ENCODE data around the gene PRF1.
"Not testable (repeated sequence)": the region's sequence is repeated elsewhere in the genome, so short reads cannot be mapped to it uniquely, and the experiment has no call there.

PRF1 gene

GRCh38 chr10:70584366-70584765 is 18.2 kb downstream of the PRF1 start:
- H3K18ac ChIP-seq (ENCODE audit: low read length): no peak overlapping the region
- no peak overlapping the region for H3K4me3 ChIP-seq (ENCODE audit: low read depth, low read length)
- H2BK5ac ChIP-seq (ENCODE audit: low read depth, low read length, poor library complexity): no peak overlapping the region
- no peak overlapping the region for H3K4me2 ChIP-seq (ENCODE audit: low read length)
- peaks cover 5% of the 10 kb centered on the region for H3K9me3 ChIP-seq (ENCODE audit: insufficient read depth, low read depth, low read length)
- H2AFZ ChIP-seq (ENCODE audit: insufficient read depth, low read length, poor library complexity): no peak overlapping the region
- H3K79me2 ChIP-seq (ENCODE audit: control insufficient read depth, insufficient read depth, low read length, poor library complexity): no peaks in the 10 kb centered on the region
- H3K27me3 ChIP-seq (ENCODE audit: insufficient read depth, low read length): peaks cover 2% of the 10 kb centered on the region
- H4K91ac ChIP-seq (ENCODE audit: low read depth, low read length): no peak overlapping the region
- WGBS (ENCODE audit: extremely low coverage, insufficient coverage, insufficient read length): no CpG with 5 or more reads among the region's 11 CpGs
- DNase-seq: no peak
- H3K4me1 ChIP-seq (ENCODE audit: control insufficient read depth in 1 of 2, insufficient read depth in 2 of 2, low read length in 2 of 2): peaks cover 5 to 6% of the 10 kb centered on the region in 2 experiments
- no peak overlapping the region for H4K12ac ChIP-seq (ENCODE audit: low read depth, low read length)
- H3K27ac ChIP-seq (ENCODE audit: low read depth, low read length): no peak overlapping the region
- H3K79me1 ChIP-seq (ENCODE audit: low read length): no peaks in the 10 kb centered on the region
- H3K9ac ChIP-seq (ENCODE audit: low read length): no peak overlapping the region
- no peak overlapping the region for H3K23ac ChIP-seq (ENCODE audit: low read length)
- no peak overlapping the region for H2BK120ac ChIP-seq (ENCODE audit: insufficient read depth, low read length, poor library complexity)
- H3K4ac ChIP-seq (ENCODE audit: low read depth, low read length): no peak overlapping the region
- H2BK12ac ChIP-seq (ENCODE audit: low read length): no peak overlapping the region
- H2AK5ac ChIP-seq (ENCODE audit: low read length): no peak overlapping the region
- no peaks in the 10 kb centered on the region for H3K36me3 ChIP-seq (ENCODE audit: control insufficient read depth in 1 of 2, insufficient read depth in 2 of 2, low read length in 2 of 2)
- H4K8ac ChIP-seq (ENCODE audit: low read depth, low read length): no peak overlapping the region
- H3K14ac ChIP-seq (ENCODE audit: low read length): no peak overlapping the region

GRCh38 chr10:70583669-70584037 is 18.9 kb downstream of the PRF1 start:
- peaks cover 5 to 6% of the 10 kb centered on the region in 2 experiments for H3K4me1 ChIP-seq (ENCODE audit: control insufficient read depth in 1 of 2, insufficient read depth in 2 of 2, low read length in 2 of 2)
- peaks cover 2% of the 10 kb centered on the region for H3K27me3 ChIP-seq (ENCODE audit: insufficient read depth, low read length)
- H4K91ac ChIP-seq (ENCODE audit: low read depth, low read length): no peak overlapping the region
- no peak overlapping the region for H3K4ac ChIP-seq (ENCODE audit: low read depth, low read length)
- H3K79me2 ChIP-seq (ENCODE audit: control insufficient read depth, insufficient read depth, low read length, poor library complexity): no peaks in the 10 kb centered on the region
- no peak for DNase-seq
- H3K18ac ChIP-seq (ENCODE audit: low read length): no peak overlapping the region
- H2BK120ac ChIP-seq (ENCODE audit: insufficient read depth, low read length, poor library complexity): no peak overlapping the region
- H2AK5ac ChIP-seq (ENCODE audit: low read length): no peak overlapping the region
- no peaks in the 10 kb centered on the region for H3K36me3 ChIP-seq (ENCODE audit: control insufficient read depth in 1 of 2, insufficient read depth in 2 of 2, low read length in 2 of 2)
- H4K8ac ChIP-seq (ENCODE audit: low read depth, low read length): no peak overlapping the region
- no peak overlapping the region for H3K9ac ChIP-seq (ENCODE audit: low read length)
- peaks cover 5% of the 10 kb centered on the region for H3K9me3 ChIP-seq (ENCODE audit: insufficient read depth, low read depth, low read length)
- no CpG with 5 or more reads among the region's 2 CpGs for WGBS (ENCODE audit: extremely low coverage, insufficient coverage, insufficient read length)
- H3K27ac ChIP-seq (ENCODE audit: low read depth, low read length): no peak overlapping the region
- no peaks in the 10 kb centered on the region for H3K79me1 ChIP-seq (ENCODE audit: low read length)
- no peak overlapping the region for H3K4me2 ChIP-seq (ENCODE audit: low read length)
- H2BK12ac ChIP-seq (ENCODE audit: low read length): no peak overlapping the region
- H3K4me3 ChIP-seq (ENCODE audit: low read depth, low read length): no peak overlapping the region
- H2BK5ac ChIP-seq (ENCODE audit: low read depth, low read length, poor library complexity): no peak overlapping the region
- H3K14ac ChIP-seq (ENCODE audit: low read length): no peak overlapping the region
- no peak overlapping the region for H2AFZ ChIP-seq (ENCODE audit: insufficient read depth, low read length, poor library complexity)
- no peak overlapping the region for H4K12ac ChIP-seq (ENCODE audit: low read depth, low read length)
- no peak overlapping the region for H3K23ac ChIP-seq (ENCODE audit: low read length)

DNA sequence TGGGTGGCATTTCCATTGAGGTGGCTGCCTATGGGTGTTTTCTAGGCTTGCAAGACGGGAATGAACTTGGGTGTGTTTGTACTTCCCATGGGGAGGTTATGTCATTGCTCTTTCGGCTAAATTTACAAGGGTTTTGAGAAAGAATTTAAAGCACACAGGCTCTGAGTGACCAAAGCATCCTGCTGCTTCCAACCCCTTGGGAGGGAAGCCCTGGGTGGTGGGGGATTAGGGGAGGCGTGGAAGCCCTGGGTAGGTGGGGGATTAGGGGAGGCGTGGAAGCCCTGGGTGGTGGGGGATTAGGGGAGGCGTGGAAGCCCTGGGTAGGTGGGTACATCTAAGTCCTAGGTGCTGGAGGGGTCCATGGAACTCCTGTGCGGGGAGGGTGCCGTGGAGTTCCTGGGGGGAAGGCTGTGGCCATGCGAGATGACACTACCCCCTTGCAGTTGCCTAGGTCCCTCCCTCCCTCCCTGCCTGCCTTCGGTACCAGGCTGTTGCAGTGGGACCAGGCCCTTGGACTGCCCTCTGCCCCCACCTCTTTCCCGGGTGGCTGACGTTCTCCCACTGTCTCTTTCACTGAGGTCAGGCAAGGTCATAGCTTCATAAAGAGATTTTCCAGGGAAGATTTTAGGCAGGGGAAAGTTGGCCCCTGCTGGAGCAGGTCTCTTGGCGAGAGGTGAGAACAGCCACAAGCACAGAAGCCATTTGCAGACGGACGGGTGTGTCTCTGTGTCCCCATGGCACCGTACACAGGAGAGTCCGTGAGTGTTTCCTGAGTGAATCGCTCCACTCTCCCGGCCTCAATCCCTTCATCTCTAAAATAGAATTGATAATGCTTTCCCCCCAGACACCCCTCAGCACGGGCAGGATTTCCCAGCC is 19.5 kb downstream of the PRF1 start:
- no peak for DNase-seq
- Histone ChIP-seq H3K9ac (ENCODE audit: low read length) (no peak overlapping the region), H3K79me2 (ENCODE audit: control insufficient read depth, insufficient read depth, low read length, poor library complexity) (no peaks in the 10 kb centered on the region), H3K18ac (ENCODE audit: low read length) (no peak overlapping the region), H4K8ac (ENCODE audit: low read depth, low read length) (no peak overlapping the region), H3K27ac (ENCODE audit: low read depth, low read length) (no peak overlapping the region), H3K4me2 (ENCODE audit: low read length) (no peak overlapping the region), H3K27me3 (ENCODE audit: insufficient read depth, low read length) (peaks cover 2% of the 10 kb centered on the region), H3K4me3 (ENCODE audit: low read depth, low read length) (no peak overlapping the region), H4K12ac (ENCODE audit: low read depth, low read length) (no peak overlapping the region), H3K4me1 (ENCODE audit: control insufficient read depth in 1 of 2, insufficient read depth in 2 of 2, low read length in 2 of 2) (peaks cover 5 to 6% of the 10 kb centered on the region in 2 experiments), H2BK120ac (ENCODE audit: insufficient read depth, low read length, poor library complexity) (no peak overlapping the region), H3K14ac (ENCODE audit: low read length) (no peak overlapping the region), H3K9me3 (ENCODE audit: insufficient read depth, low read depth, low read length) (peaks cover 5% of the 10 kb centered on the region), H2BK12ac (ENCODE audit: low read length) (no peak overlapping the region), H3K23ac (ENCODE audit: low read length) (no peak overlapping the region), H2AK5ac (ENCODE audit: low read length) (no peak overlapping the region), H2BK5ac (ENCODE audit: low read depth, low read length, poor library complexity) (no peak overlapping the region), H3K4ac (ENCODE audit: low read depth, low read length) (no peak overlapping the region), H3K79me1 (ENCODE audit: low read length) (no peaks in the 10 kb centered on the region), H3K36me3 (ENCODE audit: control insufficient read depth in 1 of 2, insufficient read depth in 2 of 2, low read length in 2 of 2) (no peaks in the 10 kb centered on the region), H2AFZ (ENCODE audit: insufficient read depth, low read length, poor library complexity) (no peak overlapping the region), H4K91ac (ENCODE audit: low read depth, low read length) (no peak overlapping the region)
- WGBS (ENCODE audit: extremely low coverage, insufficient coverage, insufficient read length): no CpG with 5 or more reads among the region's 19 CpGs

DNA sequence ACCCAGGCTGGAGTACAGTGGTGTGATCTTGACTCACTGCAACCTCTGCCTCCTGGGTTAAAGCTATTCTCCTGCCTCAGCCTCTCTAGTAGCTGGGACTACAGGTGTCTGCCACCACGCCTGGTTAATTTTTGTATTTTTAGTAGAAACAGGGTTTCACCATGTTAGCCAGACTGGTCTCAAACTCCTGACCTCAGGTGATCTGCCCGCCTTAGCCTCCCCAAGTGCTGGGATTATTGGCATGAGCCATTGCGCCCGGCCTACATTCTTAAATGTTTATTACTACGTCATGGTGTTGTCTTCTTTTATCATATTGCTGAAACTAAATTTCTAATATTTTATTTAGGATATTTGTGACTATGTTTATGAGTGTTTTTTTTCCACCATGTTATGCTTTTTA is 21.4 kb downstream of the PRF1 start:
- not testable (repeated sequence) for H4K12ac ChIP-seq (ENCODE audit: low read depth, low read length); H3K23ac ChIP-seq (ENCODE audit: low read length); H2AK5ac ChIP-seq (ENCODE audit: low read length); H3K4ac ChIP-seq (ENCODE audit: low read depth, low read length); H4K91ac ChIP-seq (ENCODE audit: low read depth, low read length); H3K14ac ChIP-seq (ENCODE audit: low read length); H2BK12ac ChIP-seq (ENCODE audit: low read length); H3K27me3 ChIP-seq (ENCODE audit: insufficient read depth, low read length); H3K9me3 ChIP-seq (ENCODE audit: insufficient read depth, low read depth, low read length); H3K27ac ChIP-seq (ENCODE audit: low read depth, low read length); H3K4me1 ChIP-seq (ENCODE audit: control insufficient read depth in 1 of 2, insufficient read depth in 2 of 2, low read length in 2 of 2); H3K18ac ChIP-seq (ENCODE audit: low read length); H3K4me3 ChIP-seq (ENCODE audit: low read depth, low read length); H2BK120ac ChIP-seq (ENCODE audit: insufficient read depth, low read length, poor library complexity); H3K79me2 ChIP-seq (ENCODE audit: control insufficient read depth, insufficient read depth, low read length, poor library complexity); H3K36me3 ChIP-seq (ENCODE audit: control insufficient read depth in 1 of 2, insufficient read depth in 2 of 2, low read length in 2 of 2); H2BK5ac ChIP-seq (ENCODE audit: low read depth, low read length, poor library complexity); H3K79me1 ChIP-seq (ENCODE audit: low read length); H3K9ac ChIP-seq (ENCODE audit: low read length); H2AFZ ChIP-seq (ENCODE audit: insufficient read depth, low read length, poor library complexity); H4K8ac ChIP-seq (ENCODE audit: low read depth, low read length); DNase-seq; H3K4me2 ChIP-seq (ENCODE audit: low read length)
- no CpG with 5 or more reads among the region's 5 CpGs for WGBS (ENCODE audit: extremely low coverage, insufficient coverage, insufficient read length)
